Ovary (tissue), 9 donors: ENCODE results near the gene RAD52. TPM values are rescaled to one million over a fixed set of nuclear protein-coding genes. Genes with fewer than 3 reads are reported as not detected.
A peak's percentile ranks its signal among the peaks of the same experiment; 100 is the strongest.

Experiments
- DNase-seq, 5 donors: peaks; one replicate each; pipeline ENCODE4 v3.0.0-alpha.2; 2019 to 2020
- H3K27ac ChIP-seq, 2 donors: fragments of 200-600 bp; one replicate each; pipeline versions ENCODE4 v1.5.1 to v1.8.0; 2019 to 2022
- H3K27me3 ChIP-seq: fragments of 200-600 bp; one replicate; pipeline ENCODE4 v1.8.0; 2022
- H3K36me3 ChIP-seq: fragments of 200-600 bp; sonication (generic); one replicate; pipeline ENCODE4 v1.5.1; 2019
- H3K4me1 ChIP-seq: one replicate; pipeline ENCODE4 v1.8.1; 2013; ENCODE audit warnings: mild to moderate bottlenecking, moderate library complexity; ENCODE audit not compliant: insufficient read depth
- H3K4me3 ChIP-seq: fragments of 200-600 bp; sonication (generic); one replicate; pipeline ENCODE4 v1.5.1; 2017
- H3K9me3 ChIP-seq, 2 donors: fragments of 200-600 bp in 1 of 2; sonication (generic) in 1 of 2; one replicate each; pipeline versions ENCODE4 v1.5.1 to v1.8.1; 2013 to 2019; ENCODE audit warnings: mild to moderate bottlenecking in 1 of 2, moderate library complexity in 1 of 2
- CTCF ChIP-seq, 3 donors: fragments of 450-650 bp in 2 of 3; fragments of 200-600 bp in 1 of 3; IDR thresholded peaks; one replicate each; pipeline versions ENCODE4 v1.5.1 to v1.8.0; 2016 to 2022; ENCODE audit warnings: antibody characterized with exemption in 3 of 3, mild to moderate bottlenecking in 1 of 3
- EP300 ChIP-seq: sonication (generic); formaldehyde crosslinking; IDR thresholded peaks from one replicate; pipeline ENCODE4 v1.6.1; 2017; ENCODE audit warnings: antibody characterized with exemption
- POLR2A ChIP-seq: fragments of 450-650 bp; IDR thresholded peaks from one replicate; pipeline ENCODE4 v1.6.1; 2017; ENCODE audit warnings: antibody characterized with exemption, mild to moderate bottlenecking, moderate library complexity
- WGBS, 3 donors: extraction: QIAGEN DNeasy Blood & Tissue Kit in 1 of 3; methylation state at CpG; one replicate each; pipeline versions ENCODE4 v1.1.5 to v1.1.7; 2013 to 2017; 5-methylcytosine and 5-hydroxymethylcytosine counted together
- intact Hi-C, 4 donors: fragments of 100-400 bp; cut with DNase I; formaldehyde crosslinking; loops; one replicate each; pipeline versions ENCODE4 v1.11.0 to v1.15.1; 2022 to 2023
- polyA plus RNA-seq, 2 donors: library from polyadenylated mRNA; stranded (reverse); fragments of 200-250 nt in 1 of 2; fragments of 350-450 nt in 1 of 2; fragmentation: Illumina TruSeq in 1 of 2; extraction: RNeasy Lipid Tissue Mini Kit (QIAGEN cat#74804) in 1 of 2; gene quantifications; one replicate each; pipeline ENCODE4 v1.2.3, GENCODE V29; 2013 to 2014
- total RNA-seq, 7 donors: library from RNA; depleted of rRNA in 2 of 7; stranded (reverse); fragments of >200 nt in 2 of 7; fragmentation: NEBNext Ultra II Directional in 3 of 7; extraction: Animal tissue kit (Norgen Biotek cat#: 25700) in 3 of 7; gene quantifications; one replicate each; pipeline versions ENCODE4 v1.1.0 to v1.2.4, GENCODE V29; 2016 to 2023
- donor health status: DM: no; HTN: no; CAD: no; lungs with moderate emphysema.
- donor health status: DM: no; HTN: no; CAD: no.
- donor health status: Bipolar disorder and iron deficiency.
- donor health status: DM: yes; HTN: yes; CAD: no.
- donor health status: DM: no; HTN: no; CAD: no.
- donor health status: DM: yes; HTN: yes; CAD: no.

RAD52 gene
- total and polyA plus RNA-seq, 9 donors, result 8.9 to 20.2 (median 13.0) TPM

- Histone ChIP-seq H3K27ac (peak overlapping the region; percentile 88 to 96), H3K4me1 (peaks cover 9% of the 10 kb centered on the region), H3K27me3 (no peaks in the 10 kb centered on the region), H3K4me3 (peak overlapping the region; percentile 57), H3K36me3 (no peaks in the 10 kb centered on the region), H3K9me3 (no peaks in the 10 kb centered on the region)
- DNase-seq, result peak; percentile 68 to 85 (median 78)
- TF ChIP-seq CTCF (IDR thresholded peaks at IDR 0.05) (no peak), EP300 (no peak)
- 1% methylated on average over 40 of the region's 40 CpGs for WGBS, 3 donors
- intact Hi-C loops, result loop anchor here in 1 of 4 donors (5.0 kb wide), 1 partner anchor 38 kb away; no protein-coding TSS in a partner anchor
Measured at GRCh38 chr12:989751-990660, 40.5 kb upstream of the RAD52 start.

GRCh38 chr12:989051-989450 is 39.6 kb upstream of the RAD52 start:
- Histone ChIP-seq H3K4me3 (no peak overlapping the region), H3K9me3 (no peaks in the 10 kb centered on the region), H3K27me3 (no peaks in the 10 kb centered on the region), H3K27ac (no peak overlapping the region), H3K36me3 (no peaks in the 10 kb centered on the region), H3K4me1 (peaks cover 9% of the 10 kb centered on the region)
- TF ChIP-seq POLR2A (no peak), CTCF (IDR thresholded peaks at IDR 0.05) (no peak), EP300 (no peak)
- WGBS, 3 donors, result 70 to 80% (median 75%) methylated on average over 2 of the region's 2 CpGs
- intact Hi-C loops, result loop anchor here in 1 of 4 donors (5.0 kb wide), 1 partner anchor 37 kb away; no protein-coding TSS in a partner anchor
- DNase-seq, result no peak

- Histone ChIP-seq H3K27me3 (no peaks in the 10 kb centered on the region), H3K36me3 (no peaks in the 10 kb centered on the region), H3K4me1 (peaks cover 9% of the 10 kb centered on the region), H3K9me3 (no peaks in the 10 kb centered on the region), H3K4me3 (no peak overlapping the region), H3K27ac (no peak overlapping the region)
- TF ChIP-seq POLR2A, result no peak
- no peak for TF ChIP-seq EP300
- TF ChIP-seq CTCF (IDR thresholded peaks at IDR 0.05), result no peak
- 73 to 79% (median 75%) methylated on average over 4 of the region's 4 CpGs for WGBS, 3 donors
- no peak for DNase-seq
- intact Hi-C loops, result loop anchor here in 1 of 4 donors (5.0 kb wide), 1 partner anchor 36 kb away; no protein-coding TSS in a partner anchor
Measured at GRCh38 chr12:988646-989045, 39.2 kb upstream of the RAD52 start.

- Histone ChIP-seq H3K36me3 (no peaks in the 10 kb centered on the region), H3K9me3 (no peaks in the 10 kb centered on the region), H3K27me3 (no peaks in the 10 kb centered on the region), H3K4me3 (no peak overlapping the region), H3K4me1 (no peaks in the 10 kb centered on the region), H3K27ac (no peak overlapping the region)
- DNase-seq, result no peak
- TF ChIP-seq POLR2A (no peak), CTCF (IDR thresholded peaks at IDR 0.05) (no peak), EP300 (no peak)
- 84 to 91% (median 90%) methylated on average over 3 of the region's 3 CpGs for WGBS, 3 donors
- intact Hi-C loops, result no loop called here
Measured at GRCh38 chr12:981961-982360, 32.5 kb upstream of the RAD52 start.
